D721Med (cell line): ENCODE data around the gene JAG1.

Source experiments
- DNase-seq: peaks from one replicate; pipeline ENCODE4 v3.0.0; 2011; ENCODE audit warnings: low spot score; ENCODE audit not compliant: insufficient read length
- FAIRE-seq: peaks from 2 replicates; lab custom pipeline; 2011; peaks lifted over from hg19 to GRCh38; lab: Jason Lieb, UNC
- CTCF ChIP-seq: IDR thresholded peaks from 2 replicates; pipeline ENCODE4 v1.5.1; 2012; ENCODE audit warnings: mild to moderate bottlenecking, control low read depth; ENCODE audit not compliant: insufficient read depth; ENCODE audit errors: missing control alignments

Gene JAG1

GRCh38 chr20:10709916-10710315, 36.1 kb upstream of the JAG1 start:
- no peak for FAIRE-seq
- DNase-seq, result no peak
- no peak for TF ChIP-seq CTCF

DNA sequence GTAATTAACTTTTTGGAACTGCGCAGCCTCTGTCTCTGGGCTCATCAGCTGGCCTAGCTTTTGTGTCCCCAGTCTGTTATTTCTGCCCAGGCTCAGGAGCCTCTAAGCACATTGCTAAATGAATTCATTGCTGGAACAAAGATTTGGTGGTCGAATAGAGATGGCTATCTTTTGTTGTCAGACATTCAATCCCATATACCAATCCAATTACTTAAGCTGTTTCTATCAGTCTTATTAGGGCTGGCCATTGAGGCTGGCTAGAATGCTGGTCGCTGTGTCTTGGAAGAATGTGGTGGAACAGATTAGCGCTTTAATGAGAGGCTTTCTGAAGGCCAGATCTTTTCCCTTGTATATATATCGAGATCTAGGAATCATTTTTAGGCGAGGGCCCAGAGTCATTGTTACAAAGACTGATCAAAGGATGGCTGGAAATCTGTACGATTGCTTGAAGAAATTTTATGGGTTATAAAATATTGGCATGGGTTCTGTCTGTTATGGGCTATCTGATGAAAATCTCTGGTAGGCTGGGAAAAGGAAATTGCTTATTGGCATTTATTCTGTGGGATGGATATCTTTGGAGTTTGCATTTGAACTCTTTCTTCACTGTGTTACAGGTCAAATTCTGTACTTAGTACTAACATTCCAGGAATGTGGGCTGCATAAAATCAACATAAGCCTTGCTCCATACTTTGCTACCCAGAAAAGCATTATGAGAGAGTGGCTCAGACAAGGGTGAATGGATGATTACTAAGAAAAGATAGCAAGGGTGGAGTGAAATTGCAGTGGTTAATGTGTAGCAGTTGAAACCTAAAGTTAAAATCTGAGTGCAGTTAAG, 34.8 kb upstream of the JAG1 start:
- TF ChIP-seq CTCF, result no peak
- FAIRE-seq, result no peak
- DNase-seq, result no peak

DNA sequence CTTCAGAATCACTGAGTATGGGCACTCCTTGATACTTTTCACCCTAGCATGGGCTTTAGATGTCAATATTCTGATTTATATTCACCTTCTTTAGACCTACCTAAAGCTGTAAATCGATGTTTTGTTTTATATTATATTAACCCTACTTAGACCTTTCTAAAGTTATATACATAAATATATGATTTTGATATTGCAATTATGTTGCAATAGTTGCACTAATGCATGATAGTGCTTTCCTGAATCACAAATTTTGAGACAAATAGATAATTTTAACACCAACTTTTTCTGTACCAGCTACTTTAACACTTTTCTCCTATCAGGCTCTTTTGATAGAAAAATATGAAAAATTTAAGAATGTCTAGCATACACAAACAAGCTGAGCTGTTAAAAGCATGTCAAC, 34.0 kb upstream of the JAG1 start:
- FAIRE-seq, result no peak
- no peak for TF ChIP-seq CTCF
- DNase-seq, result no peak

DNA sequence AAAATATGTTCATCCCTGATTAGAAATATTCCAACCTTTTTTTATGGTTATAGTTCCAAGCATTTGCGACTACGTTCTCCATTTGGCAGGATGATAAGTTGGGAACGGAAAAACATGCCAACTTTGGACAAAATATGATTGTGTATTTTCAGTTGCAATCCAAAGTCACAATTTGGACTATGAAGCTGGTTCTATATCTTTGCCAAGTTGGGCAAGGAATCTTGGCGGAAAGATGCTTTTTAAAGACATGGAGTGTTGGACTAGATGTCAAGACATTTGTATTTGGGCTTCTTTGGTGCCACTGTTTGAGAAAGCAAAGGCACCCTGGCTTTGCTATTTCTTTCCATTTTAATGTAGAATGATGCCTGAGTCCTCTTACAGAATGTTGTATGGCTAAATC, 33.3 kb upstream of the JAG1 start:
- TF ChIP-seq CTCF, result no peak
- no peak for DNase-seq
- no peak for FAIRE-seq

GRCh38 chr20:10706460-10706811, 32.6 kb upstream of the JAG1 start:
- no peak for TF ChIP-seq CTCF
- no peak for FAIRE-seq
- no peak for DNase-seq

- FAIRE-seq (no peak), DNase-seq (no peak)
- no peak for TF ChIP-seq CTCF
Measured at GRCh38 chr20:10705801-10706459, 32.1 kb upstream of the JAG1 start.

DNA sequence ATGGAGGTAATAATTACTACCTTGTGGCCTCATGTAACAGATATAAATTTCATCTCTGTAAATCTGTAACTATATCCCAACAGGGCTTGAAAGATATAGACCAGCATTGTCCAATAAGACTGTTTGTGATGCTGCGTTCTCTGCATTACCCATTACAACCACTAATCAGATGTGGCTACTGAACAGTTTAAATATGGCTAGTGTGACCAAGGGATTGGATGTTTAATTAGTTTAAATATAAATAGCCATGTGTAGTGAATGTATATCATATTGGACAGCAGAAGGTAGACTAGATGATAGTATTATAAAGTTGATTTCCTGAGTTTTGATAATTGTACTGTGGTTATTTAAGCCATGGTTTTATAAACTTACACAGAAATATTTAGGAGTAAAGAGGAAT, 27.8 kb upstream of the JAG1 start:
- DNase-seq (no peak), FAIRE-seq (no peak)
- TF ChIP-seq CTCF, result no peak
